ENCODE measurements around the gene GAREM2.

DNA sequence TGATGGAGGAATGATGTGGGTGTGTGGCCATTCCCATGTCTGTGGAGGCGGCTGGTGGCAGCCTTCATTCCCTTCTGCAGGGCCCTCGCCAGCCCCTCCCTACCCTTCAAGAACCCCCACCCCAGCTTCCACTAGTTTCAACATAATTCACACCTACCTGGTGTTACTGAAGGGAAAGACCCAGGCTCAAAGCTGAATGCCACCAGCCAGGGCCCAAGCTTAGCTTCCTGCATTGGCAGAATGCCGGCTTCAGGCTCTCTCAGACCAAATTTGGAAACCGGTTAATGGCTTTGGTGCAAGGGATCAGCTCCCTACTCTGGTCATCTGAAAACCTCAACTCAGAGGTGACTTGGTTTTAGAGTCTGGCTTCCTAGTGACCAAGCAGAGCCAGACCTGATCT, 16.9 kb downstream of the GAREM2 start:
- TF ChIP-seq, protein P1, sequence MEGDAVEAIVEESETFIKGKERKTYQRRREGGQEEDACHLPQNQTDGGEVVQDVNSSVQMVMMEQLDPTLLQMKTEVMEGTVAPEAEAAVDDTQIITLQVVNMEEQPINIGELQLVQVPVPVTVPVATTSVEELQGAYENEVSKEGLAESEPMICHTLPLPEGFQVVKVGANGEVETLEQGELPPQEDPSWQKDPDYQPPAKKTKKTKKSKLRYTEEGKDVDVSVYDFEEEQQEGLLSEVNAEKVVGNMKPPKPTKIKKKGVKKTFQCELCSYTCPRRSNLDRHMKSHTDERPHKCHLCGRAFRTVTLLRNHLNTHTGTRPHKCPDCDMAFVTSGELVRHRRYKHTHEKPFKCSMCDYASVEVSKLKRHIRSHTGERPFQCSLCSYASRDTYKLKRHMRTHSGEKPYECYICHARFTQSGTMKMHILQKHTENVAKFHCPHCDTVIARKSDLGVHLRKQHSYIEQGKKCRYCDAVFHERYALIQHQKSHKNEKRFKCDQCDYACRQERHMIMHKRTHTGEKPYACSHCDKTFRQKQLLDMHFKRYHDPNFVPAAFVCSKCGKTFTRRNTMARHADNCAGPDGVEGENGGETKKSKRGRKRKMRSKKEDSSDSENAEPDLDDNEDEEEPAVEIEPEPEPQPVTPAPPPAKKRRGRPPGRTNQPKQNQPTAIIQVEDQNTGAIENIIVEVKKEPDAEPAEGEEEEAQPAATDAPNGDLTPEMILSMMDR (IDR thresholded peaks at IDR 0.05; ENCODE audit: insufficient read depth, low read depth, low read length), result no peak
- TF ChIP-seq EZH2 (IDR thresholded peaks at IDR 0.05; ENCODE audit: insufficient read depth, low read length), result no peak
